Dermis microvascular lymphatic vessel endothelial cell (primary cell): ENCODE results near the gene RAB31. TPM values are rescaled to one million over a fixed set of nuclear protein-coding genes. Genes with fewer than 3 reads are reported as not detected.

Experiments used
- DNase-seq, 2 donors: peaks; one replicate each; pipeline versions ENCODE4 v3.0.0 to v3.0.0-alpha.2; 2010; ENCODE audit warnings: low read depth in 2 of 2
- total RNA-seq: library from RNA; depleted of rRNA; stranded (reverse); fragments of >200 nt; gene quantifications from 2 replicates; pipeline ENCODE4 v1.2.1, GENCODE V29; 2014

Gene RAB31
- total RNA-seq, 1 donor from 2014 or later: 46.5 TPM

DNA sequence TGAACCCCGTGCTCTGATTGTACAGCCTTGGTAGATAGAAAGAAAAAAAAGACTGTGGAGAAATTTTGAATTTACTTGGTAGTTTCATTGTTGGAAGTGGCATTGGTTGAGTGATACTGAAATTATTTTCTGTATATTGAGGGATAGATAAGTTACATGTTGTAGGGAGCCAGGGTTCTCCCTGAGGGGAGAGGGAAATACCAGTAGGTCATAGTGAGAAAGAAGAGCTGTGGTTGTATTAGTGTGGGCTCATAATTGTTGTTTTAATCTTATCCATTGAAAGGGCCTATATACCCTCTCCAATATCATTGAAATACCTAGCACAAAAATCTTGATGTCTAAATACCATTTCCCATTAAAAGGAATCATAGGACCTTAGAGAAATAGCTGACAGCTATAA lies 16.9 kb upstream of the RAB31 start:
- no peak for DNase-seq

DNA sequence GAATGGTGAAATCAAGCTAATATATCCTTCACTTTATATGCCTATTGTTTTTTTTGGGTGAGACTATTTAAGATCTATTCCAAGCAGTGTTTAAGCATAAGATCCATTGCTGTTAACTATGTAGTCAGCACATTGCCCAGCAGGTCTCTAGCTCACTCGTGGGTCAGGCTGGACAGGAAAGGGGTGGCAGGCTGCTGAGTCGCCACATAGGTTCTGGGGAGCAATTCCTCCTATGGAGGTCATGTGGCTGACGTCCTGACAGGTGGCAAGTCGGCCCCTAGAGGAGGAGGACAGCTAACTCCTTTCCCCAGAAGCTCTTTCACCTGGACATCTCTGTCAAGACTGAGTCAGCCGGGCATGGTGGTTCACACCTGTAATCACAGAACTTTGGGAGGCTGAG lies 13.9 kb upstream of the RAB31 start:
- no peak for DNase-seq

DNA sequence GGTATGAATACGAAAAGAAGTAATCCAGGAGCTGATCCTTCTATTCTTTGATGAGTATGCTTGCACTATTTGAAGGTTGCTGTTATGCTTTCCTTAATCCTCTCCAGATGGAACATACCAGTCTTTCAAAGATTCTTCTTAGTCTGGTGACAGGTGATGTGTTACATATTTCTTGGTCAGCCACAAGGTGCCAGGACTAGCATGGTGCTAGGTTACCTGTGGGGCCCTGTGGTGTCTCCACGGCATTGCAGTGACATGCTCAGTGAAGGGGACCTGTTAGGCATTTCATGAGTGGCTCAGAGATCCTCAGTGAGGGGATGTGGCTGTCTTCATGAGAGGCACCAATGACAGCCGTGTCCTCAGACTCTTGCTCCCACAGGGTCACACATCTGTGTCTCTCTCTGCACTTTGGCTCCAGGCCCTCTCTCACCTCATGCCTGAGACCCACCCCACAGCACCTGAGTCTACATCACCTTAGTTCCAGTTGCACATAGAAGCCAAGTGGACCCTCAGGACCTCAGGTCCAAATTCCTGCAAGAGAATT lies 13.1 kb upstream of the RAB31 start:
- no peak for DNase-seq

DNA sequence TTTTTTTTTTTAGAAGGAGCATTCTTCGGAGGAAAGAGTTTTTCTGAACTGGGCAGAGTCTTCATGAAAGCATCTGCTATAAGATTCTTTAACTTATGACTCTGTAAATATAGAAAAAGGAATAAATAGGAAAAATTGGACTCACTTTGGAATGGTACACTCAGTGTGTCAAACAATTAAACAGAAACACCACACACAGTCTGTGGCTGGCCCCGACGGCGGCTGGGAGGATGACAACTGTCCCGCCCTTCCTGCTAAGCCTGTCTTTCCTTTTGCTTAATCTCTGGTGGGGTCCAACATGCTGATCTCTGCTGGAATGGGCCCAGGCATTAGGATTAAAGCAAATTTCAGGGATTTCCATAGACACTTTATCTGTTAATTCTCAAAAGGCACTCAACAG lies 12.5 kb upstream of the RAB31 start:
- DNase-seq: no peak

DNA sequence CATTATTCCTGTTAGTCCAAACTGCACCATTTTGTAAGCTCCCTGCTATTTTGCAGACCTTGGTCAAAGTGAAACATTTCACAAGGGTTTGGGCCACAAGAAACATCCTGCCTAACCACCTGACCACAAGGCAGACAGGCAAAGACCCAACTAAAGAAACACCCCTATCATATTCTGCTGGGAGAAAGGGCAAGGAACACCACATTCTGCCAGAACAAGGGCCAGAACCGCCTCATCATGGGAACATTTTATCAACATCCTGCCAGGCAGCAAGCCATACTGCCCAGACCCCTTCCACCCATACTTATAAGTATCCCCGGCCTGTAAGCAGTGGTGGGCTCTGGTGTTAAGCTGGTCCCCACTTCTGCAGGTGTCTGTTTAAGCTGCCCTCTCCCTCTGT lies 12.0 kb upstream of the RAB31 start:
- DNase-seq: no peak

GRCh38 chr18:9696701-9697100 lies 11.4 kb upstream of the RAB31 start:
- no peak for DNase-seq

DNA sequence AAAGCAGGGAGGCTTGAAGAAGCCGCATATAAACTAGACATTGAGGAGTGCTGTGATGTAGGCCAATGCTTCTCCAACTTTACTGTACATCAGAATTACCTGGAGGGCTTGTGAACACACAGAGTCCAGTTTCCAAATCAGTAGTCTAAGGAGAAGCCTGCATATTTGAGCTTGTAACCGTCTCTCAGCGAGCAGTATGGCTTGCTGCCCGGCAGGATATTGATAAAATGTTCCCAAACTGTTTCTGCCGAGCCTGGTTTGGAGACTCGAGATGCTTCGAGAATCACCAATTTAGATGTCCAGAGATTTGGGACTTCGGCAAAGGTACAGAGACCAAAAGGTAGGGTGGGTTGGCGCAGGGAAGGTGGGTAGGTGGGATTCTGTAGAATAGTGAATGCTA lies 11.0 kb upstream of the RAB31 start:
- DNase-seq: no peak

GRCh38 chr18:9698497-9698896 lies 9.6 kb upstream of the RAB31 start:
- peak in 1 of 2 donors; percentile 50 for DNase-seq

- DNase-seq: no peak
Measured at GRCh38 chr18:9700261-9700796, 7.8 kb upstream of the RAB31 start.

- DNase-seq: peak; percentile 29 to 40
Measured at GRCh38 chr18:9701609-9702349, 6.3 kb upstream of the RAB31 start.

DNA sequence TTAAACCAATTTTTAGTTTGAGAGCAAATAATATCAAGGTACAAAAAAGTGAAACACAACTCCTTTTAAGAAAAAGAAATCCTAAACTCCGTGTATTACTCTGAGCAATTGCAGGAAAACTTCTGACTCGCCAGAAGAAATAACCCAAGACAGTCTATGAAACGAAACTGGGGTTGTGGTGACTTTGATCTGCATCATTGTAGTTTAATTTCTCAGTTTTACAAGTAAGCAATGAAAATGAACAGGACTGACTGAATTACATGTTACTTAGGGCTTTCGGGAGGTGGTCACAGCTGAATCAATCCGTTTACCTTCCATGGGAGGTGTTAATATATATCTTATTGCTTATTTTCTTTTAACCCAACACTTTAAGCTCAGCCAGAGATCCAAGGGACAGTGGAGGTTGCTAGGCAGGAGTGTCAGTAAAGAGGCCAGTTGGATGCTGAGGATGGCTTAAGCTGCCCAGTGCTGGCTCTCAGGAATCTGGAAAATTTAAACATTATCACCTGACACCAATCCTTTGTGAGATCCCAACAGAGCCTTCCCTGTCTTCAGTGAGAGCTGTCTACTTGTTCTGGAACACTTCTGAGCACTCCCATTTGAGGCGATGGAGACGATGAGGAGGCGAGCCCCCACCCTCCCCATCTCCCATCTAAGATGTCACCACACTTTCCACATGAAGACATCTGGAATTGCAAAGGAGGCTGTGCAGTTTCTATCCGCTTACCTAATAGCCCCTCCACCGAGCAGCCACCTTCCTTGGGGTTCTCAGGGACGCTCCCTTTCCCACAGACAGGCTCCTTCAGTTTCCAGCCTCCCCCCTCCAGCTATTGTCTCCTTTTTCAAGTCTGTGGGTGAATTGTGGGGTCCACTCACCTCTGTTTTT lies 3.6 kb upstream of the RAB31 start:
- no peak for DNase-seq

DNA sequence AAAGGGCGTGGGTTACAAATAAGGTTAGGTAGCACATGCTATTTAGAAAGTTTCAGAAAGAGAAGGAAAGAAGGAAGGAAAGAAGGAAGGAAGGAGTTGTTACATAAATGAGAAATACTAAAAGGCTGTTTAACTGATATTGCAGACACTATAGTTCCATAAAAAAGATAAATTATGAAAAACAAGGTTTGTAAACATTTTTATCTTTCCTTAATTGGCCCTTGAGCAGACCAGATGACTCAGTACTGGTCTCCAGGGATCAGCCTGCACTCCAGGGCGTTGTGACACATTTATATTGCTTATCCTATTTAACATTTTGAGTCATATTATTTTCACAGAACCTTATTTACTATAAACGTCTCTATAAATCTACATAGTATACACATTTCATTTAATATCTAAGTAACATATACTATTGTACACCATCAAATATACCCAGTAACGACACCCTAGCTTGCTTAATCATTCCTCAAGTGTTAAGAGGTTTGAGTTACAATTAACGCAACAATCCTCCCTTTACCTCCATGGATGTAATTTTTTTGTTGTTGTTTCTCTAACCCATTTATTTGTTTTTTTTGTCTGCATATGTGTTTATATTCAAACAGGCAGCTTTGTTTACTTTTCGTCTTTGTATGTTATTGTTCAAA lies 2.8 kb upstream of the RAB31 start:
- peak in 1 of 2 donors; percentile 57 for DNase-seq

GRCh38 chr18:9706081-9706935 lies 1.8 kb upstream of the RAB31 start:
- no peak for DNase-seq

- DNase-seq: no peak
Measured at GRCh38 chr18:9707381-9708056, 582 bp upstream of the RAB31 start.

DNA sequence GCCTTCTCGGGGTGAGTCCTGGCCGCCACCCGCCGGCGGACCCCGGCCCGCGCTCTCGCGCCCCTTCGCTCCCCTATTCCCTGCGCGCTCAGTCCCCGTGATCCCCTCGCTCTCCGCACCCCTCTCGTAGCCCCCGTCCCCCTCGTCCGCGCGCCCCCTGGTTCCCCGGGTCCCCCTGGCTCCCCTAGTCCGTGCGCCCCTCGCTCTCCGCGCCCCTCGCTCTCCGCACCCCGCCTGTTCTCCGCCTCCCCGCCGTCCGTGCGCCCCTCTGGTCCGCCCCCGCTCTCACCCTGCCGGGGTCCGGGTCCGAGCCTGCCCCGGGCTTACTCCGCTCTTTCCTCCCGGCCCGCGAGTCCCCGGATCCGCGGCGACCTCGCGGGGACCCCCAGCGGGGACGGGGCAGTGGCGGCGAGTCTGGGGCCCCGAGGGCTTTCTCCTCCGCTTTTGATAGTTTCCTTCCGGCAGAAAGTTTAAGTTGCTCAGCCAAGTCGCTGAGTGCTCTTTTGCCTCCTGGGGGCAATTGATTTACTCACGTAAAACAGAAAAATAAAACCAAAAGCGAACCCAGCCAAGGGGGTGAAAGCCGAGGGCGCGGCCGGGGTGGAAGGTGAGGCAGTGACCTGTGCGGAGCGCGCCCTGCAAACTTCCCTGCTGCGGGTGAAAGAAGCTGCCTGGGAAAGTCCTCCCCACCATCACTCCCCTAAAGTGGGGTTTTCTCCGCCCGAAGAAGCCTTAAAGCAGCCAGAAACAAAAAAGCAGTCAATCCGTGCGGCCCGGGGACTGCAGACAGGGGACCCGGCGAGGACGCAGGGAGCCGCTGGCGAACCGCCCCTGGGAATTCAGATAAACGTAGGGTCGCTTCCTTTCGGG lies 568 bp downstream of the RAB31 start:
- DNase-seq: no peak

- no peak for DNase-seq
Measured at GRCh38 chr18:9709304-9709877, 1.3 kb downstream of the RAB31 start.

- no peak for DNase-seq
Measured at GRCh38 chr18:9710037-9710436, 1.9 kb downstream of the RAB31 start.

DNA sequence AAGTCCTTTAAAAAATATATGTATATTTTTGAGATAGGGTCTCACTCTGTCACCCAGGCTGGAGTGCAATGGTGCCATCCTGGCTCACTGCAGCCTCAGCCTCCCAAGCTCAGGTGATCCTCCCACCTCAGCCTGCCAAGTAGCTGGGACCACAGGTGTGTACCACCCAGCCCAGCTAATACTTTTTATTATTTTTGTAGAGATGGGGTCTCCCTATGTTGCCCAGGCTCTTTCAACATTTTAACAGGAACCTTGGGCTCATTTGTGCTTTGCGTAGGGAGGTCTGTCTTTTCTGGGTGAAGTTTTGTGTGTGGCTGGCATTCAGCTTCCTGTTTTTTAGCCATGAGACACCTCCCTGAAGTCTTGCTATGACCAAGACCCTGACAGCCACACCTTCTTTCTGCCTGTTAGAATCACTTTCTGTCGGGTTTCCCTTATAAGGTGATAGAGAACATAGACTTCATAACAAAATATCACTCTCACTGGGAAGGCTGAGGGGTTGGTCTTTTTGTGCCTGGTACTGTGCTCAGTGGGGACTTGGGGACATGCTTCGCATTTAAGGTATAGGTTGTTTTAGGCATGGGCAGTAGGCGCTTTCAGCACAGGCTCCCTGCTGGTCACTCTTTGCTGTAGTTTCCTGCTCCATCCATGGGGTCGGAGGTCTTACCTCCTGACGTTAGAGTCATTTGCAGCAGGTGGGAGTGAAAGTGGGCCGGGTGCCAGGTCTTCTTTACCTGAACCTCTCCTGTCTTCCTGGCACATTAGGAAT lies 3.4 kb downstream of the RAB31 start:
- no peak for DNase-seq
